HL-60 (cell line): Measurements from ENCODE around the gene ABL1.
A peak's percentile ranks its signal among the peaks of the same experiment; 100 is the strongest.

Experiments used
- DNase-seq, 2 experiments: peaks; one replicate each; pipeline ENCODE4 v3.0.0-alpha.2; 2010 to 2020; ENCODE audit warnings: low read depth in 1 of 2, low spot score in 1 of 2
- H3K27ac ChIP-seq: fragments of 250-450 bp; sonication (Bioruptor Pico); replicated peaks from 2 replicates; pipeline ENCODE4 v1.5.1; 2020; ENCODE audit warnings: mild to moderate bottlenecking, moderate library complexity
- H3K27me3 ChIP-seq: fragments of 250-450 bp; sonication (Bioruptor Pico); 2 replicates; pipeline ENCODE4 v1.5.1; 2021; ENCODE audit warnings: mild to moderate bottlenecking, moderate library complexity; ENCODE audit not compliant: insufficient read depth, poor library complexity, severe bottlenecking
- H3K4me3 ChIP-seq: replicated peaks from 2 replicates; pipeline ENCODE4 v1.5.1; 2011; ENCODE audit warnings: mild to moderate bottlenecking, control low read depth, low read length; ENCODE audit not compliant: insufficient read depth
- CTCF ChIP-seq: IDR thresholded peaks from one replicate; pipeline ENCODE4 v1.5.1; 2011; ENCODE audit warnings: low read length, control low read depth, inconsistent platforms; ENCODE audit not compliant: insufficient read depth
- GABPA ChIP-seq: IDR thresholded peaks from 2 replicates; pipeline ENCODE4 v1.6.1; 2012; ENCODE audit warnings: low read depth
- POLR2AphosphoS5 ChIP-seq: IDR thresholded peaks from 2 replicates; pipeline ENCODE4 v1.6.1; 2012; ENCODE audit warnings: low read depth
- REST ChIP-seq: IDR thresholded peaks from 2 replicates; pipeline ENCODE4 v1.6.1; 2012; ENCODE audit warnings: low read depth; ENCODE audit not compliant: insufficient replicate concordance
- SPI1 ChIP-seq: IDR thresholded peaks from 2 replicates; pipeline ENCODE4 v1.6.1; 2012; ENCODE audit warnings: low read depth, mild to moderate bottlenecking, borderline replicate concordance

The ABL1 gene

GRCh38 chr9:130931508-130932254 lies 96.6 kb downstream of the ABL1 start:
- H3K27me3 ChIP-seq: peaks cover 10% of the 10 kb centered on the region
- DNase-seq: no peak
- no peak overlapping the region for H3K4me3 ChIP-seq
- H3K27ac ChIP-seq: no peak overlapping the region
- no peak for TF ChIP-seq POLR2AphosphoS5
- TF ChIP-seq SPI1: peak; percentile 73; the same call in 1 of the 2 replicates

- no peak for TF ChIP-seq REST
- TF ChIP-seq POLR2AphosphoS5: no peak
- TF ChIP-seq GABPA: no peak
- TF ChIP-seq SPI1: no peak
- TF ChIP-seq CTCF: no peak
- Histone ChIP-seq H3K27ac (no peak overlapping the region), H3K4me3 (no peak overlapping the region), H3K27me3 (peaks cover 14% of the 10 kb centered on the region)
- DNase-seq: no peak
Observed at GRCh38 chr9:130932255-130933079, 97.4 kb downstream of the ABL1 start.

GRCh38 chr9:130933114-130934046 lies 98.3 kb downstream of the ABL1 start:
- TF ChIP-seq SPI1 (no peak), REST (no peak), CTCF (no peak), POLR2AphosphoS5 (no peak), GABPA (no peak)
- H3K27me3 ChIP-seq: peaks cover 22% of the 10 kb centered on the region
- DNase-seq: no peak
- no peak overlapping the region for H3K27ac ChIP-seq
- no peak overlapping the region for H3K4me3 ChIP-seq
